HG03103 (cell line): ENCODE measurements around the gene RHOT2.

ENCODE experiments used
- ATAC-seq: cut with Tn5 transposase; IDR thresholded peaks from one replicate; pipeline ENCODE4 v1.9.1; 2021; ENCODE audit warnings: low read depth; ENCODE audit not compliant: unreplicated experiment

RHOT2 gene

DNA sequence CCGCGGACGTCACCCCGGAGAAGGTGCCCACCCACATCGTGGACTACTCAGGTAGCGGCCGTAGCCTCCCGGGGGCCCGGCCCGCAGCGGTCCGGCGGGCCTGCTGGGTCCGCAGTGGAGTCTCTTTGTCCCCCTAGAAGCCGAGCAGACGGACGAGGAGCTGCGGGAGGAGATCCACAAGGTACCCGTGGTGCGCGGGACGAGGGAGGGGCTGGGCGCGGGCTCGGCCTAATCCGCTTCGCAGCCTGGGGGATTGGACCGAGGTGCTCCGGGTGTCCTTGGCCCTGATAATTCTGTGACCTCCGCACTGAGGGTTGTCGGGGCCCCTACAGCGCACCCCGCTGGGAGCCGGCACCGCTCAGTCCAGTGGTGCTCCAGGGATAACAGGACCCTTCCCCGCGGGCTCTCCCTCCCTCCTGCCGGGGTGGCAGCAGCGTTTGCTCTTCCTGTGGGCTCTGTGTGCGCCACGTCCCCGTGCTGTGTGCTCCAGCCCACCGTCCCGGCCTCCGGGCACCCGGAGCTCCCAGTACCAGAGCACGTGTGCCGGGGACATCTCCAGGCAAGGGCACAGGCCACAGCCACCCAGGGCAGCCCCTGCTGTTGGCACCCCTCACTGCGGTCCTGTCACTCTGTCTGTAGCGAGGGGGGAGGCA, 713 bp downstream of the RHOT2 start:
- no peak for ATAC-seq

DNA sequence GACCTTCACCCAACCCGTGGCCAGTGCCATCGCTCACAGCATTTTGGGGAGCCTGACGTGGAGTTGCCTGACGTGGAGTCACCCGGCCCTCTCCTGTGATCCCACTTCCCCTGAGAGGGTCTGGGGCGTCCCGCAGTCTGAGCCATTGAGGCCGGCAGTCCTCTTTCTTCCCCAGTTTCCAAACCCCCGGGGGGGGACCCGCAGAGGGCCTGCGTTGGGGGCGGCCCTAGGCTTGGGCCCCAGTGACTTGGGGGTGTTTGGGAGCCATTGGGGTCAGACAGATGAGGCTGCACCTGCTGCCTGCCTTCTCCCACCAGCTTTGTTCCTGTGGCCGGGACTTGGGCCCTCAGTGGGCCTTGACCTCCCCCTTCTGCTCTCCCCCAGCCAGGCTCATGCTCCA, 1.7 kb downstream of the RHOT2 start:
- ATAC-seq, result no peak

DNA sequence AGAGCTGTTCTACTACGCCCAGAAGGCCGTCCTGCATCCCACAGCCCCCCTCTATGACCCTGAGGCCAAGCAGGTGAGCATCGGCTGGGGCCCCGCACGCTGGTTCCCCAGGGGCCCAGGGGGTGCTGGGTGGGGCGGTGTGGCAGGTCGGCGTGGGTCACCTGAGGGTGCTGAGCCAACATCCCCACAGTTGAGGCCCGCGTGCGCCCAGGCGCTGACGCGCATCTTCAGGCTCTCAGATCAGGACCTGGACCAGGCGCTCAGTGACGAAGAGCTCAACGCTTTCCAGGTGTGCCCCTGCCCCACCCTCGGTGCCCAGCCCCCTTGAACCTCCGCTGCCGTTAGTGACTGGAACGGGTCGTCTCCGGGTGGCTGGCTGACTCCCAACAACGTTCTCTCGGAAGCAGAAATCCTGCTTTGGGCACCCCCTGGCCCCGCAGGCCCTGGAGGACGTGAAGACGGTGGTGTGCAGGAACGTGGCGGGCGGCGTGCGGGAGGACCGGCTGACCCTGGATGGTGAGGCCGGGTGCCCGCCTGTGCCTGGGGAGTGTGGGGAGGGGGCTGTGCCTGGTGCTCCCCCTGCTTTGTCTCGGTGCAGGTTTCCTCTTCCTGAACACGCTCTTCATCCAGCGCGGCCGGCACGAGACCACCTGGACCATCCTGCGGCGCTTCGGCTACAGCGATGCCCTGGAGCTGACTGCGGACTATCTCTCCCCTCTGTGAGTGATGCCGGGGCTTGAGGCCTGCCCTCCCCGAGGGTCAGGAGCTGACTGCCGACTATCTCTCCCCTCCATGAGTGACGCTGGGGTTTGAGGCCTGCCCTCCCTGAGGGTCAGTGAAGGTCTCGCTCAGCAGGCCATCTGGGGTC, 2.8 kb downstream of the RHOT2 start:
- no peak for ATAC-seq

DNA sequence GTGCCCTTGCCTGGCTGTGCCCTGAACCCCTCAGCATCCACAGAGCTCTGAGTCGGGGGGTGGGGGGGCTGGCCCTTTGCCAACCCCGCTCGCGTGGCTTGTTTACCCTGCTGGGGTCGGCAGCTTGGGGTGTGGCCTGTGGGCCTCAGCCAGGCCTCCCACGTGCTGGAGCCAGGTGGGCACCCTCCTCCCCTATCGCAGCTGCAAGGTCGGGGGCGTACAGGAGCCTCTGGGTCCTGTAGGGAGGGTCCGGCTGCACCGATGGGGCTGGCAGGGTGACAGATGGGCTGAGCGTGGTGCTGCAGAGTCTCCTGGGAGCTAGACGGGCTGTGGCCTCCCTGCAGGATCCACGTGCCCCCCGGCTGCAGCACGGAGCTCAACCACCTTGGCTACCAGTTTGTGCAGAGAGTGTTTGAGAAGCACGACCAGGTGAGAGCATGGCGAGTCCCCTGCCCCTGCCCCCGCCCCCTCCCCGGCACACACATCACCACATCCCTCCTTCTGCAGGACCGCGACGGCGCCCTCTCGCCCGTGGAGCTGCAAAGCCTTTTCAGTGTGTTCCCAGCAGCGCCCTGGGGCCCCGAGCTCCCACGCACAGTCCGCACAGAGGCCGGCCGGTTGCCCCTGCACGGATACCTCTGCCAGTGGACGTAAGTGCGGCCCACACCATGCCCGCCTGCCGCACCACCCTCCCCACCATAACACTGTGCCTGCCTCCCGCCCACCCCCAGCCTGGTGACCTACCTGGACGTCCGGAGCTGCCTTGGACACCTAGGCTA, 3.6 kb downstream of the RHOT2 start:
- no peak for ATAC-seq

GRCh38 chr16:672371-672770, 4.4 kb downstream of the RHOT2 start:
- ATAC-seq, result no peak

DNA sequence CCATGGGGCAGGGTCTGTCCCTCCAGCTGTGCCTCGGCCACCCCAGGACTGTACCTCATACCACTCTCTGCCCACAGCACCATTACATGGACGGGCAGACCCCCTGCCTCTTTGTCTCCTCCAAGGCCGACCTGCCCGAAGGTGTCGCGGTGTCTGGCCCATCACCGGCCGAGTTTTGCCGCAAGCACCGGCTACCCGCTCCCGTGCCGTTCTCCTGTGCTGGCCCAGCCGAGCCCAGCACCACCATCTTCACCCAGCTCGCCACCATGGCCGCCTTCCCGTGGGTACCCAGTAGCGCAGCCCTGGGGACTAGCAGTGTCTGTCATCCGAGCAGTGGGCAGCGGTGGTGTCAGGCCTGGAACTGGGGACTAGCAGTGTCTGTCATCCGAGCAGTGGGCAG, 4.9 kb downstream of the RHOT2 start:
- ATAC-seq, result no peak

DNA sequence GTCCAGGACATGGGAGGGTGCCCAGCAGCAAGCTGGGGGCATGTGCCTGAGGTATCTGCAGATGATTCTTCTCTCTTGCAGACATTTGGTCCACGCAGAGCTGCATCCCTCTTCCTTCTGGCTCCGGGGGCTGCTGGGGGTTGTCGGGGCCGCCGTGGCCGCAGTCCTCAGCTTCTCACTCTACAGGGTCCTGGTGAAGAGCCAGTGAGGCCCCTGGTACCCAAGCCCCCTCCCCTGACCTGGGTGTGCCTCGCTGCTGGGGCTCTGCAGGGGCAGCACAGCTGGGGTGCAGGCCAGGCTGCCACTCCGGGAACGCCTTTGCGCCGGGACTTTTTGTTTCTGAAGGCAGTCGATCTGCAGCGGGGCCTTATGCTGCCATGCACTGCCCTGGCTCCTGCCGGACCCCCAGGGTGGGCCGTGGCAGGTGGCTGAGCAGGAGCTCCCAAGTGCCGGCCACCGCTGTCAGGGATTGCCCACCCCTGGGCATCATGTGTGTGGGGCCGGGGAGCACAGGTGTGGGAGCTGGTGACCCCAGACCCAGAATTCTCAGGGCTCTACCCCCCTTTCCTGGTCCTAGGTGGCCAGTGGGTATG, 5.6 kb downstream of the RHOT2 start:
- no peak for ATAC-seq

DNA sequence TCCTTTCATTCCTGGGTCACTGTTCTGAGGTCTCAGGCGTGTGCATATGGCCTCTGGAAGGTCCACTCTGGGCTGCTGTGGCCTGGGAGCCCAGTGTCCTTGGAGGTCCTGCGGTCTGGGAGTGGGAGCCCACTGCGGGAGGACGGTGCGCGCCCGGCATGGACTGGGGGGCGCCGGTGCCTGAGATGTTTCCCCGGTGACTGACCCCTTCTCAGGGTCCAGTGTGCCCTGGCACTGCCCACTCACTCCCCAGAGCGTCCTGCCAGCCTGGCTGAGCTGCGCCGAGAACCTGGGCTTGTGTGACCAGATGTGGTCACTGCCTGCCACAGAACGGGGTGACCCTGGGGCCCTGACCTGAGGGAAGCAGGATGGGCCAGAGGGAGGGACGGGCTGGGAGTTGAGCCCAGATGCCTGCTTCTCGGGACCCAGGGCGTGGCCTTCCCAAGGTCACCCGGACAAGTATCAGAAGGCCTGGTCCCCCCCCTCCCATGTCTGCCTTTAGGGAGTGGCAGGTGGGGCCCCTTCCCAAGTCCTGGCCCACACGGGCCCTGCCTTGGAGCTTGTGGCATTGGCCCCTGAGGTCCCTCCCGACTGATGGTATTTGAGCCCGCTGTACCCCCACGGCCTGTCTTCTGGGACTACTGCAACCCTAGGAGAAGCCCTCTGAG, 6.4 kb downstream of the RHOT2 start:
- ATAC-seq, result no peak

DNA sequence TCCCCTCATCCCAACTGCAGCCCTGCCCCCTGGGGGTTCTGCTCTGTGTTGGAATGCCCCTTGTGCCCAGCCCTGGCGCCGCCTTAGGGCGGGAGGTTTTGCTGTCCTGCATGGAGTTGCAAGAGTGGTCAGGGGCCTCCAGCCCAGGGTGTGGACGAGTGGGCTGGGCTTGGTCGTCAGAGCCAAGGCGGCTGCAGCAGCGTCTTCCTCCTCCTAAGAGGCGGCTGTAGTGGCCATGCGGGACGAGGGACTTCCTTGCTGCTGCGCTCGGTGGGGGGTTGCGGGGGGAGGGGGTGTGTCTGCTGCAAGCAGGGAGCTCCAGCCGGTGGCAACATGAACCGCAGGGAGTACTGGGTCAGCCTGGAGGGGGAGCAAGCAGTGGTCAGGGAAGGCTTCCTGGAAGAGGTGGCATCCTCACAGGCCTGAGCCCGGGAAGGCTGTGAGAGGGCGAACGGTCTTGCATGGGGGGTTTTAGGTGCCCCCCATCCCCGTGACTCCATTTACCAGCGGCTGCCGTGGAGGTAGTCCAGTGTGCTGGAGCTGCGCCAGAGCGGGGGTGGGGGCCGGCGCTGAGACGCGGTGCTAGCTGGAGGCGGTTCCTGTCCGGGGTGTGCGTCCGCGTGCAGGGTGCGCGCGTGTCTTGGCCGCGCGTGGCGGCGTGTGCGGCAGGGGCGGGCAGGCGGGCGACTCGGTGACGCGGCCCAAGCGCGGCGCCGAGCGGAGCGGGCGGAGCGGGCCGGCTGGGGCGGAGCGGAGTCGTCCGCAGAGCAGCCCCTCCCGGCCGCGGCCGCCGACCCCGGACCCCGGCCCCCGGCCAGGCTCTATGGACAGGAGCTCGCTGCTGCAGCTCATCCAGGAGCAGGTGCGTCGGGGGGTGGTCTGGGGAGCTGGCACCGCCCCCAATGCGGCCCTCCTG, 7.3 kb downstream of the RHOT2 start, which contains the start of gene RHBDL1:
TSS of gene RHBDL1 (plus strand) at position 704 of the 916 bp plus-strand sequence. CDS start at position 824, 120 bp downstream.
- no peak for ATAC-seq

- no peak for ATAC-seq
Observed at GRCh38 chr16:675884-676564, 8.1 kb downstream of the RHOT2 start.

GRCh38 chr16:676565-676902, 8.6 kb downstream of the RHOT2 start:
- no peak for ATAC-seq

DNA sequence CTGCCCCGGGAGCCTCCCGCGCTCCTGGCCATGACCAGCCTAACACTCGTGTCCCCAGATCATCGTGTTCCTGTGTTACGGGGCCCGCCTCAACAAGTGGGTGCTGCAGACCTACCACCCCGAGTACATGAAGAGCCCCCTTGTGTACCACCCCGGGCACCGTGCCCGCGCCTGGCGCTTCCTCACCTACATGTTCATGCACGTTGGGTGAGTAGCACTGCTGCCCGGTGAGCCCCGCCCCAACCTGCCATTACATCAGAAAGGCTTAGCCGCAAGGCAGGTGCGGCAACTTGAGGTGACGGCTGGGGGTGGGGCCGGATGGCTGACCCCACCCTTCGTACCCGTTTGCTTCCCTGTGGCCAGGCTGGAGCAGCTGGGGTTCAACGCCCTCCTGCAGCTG, 9.0 kb downstream of the RHOT2 start:
- no peak for ATAC-seq

- no peak for ATAC-seq
Observed at GRCh38 chr16:677316-678190, 9.6 kb downstream of the RHOT2 start.

GRCh38 chr16:678209-678857, 10.4 kb downstream of the RHOT2 start:
- no peak for ATAC-seq

GRCh38 chr16:678858-679813, 11.2 kb downstream of the RHOT2 start:
- no peak for ATAC-seq
